WTC11 (cell line): ENCODE measurements around the gene METTL3.

Experiments
- ATF1 ChIP-seq: sonication (generic); formaldehyde crosslinking; IDR thresholded peaks from 2 replicates; pipeline ENCODE4 v1.8.1; 2023; ENCODE audit warnings: mild to moderate bottlenecking, moderate library complexity, missing genetic modification reagents
- ATF2 ChIP-seq: sonication (generic); formaldehyde crosslinking; IDR thresholded peaks from 2 replicates; pipeline ENCODE4 v1.8.1; 2022; ENCODE audit warnings: low read depth, missing genetic modification reagents, borderline replicate concordance
- CTCF ChIP-seq: fragments of 200-600 bp; IDR thresholded peaks from 2 replicates; pipeline ENCODE4 v1.8.0; 2022; ENCODE audit warnings: antibody characterized with exemption
- E2F4 ChIP-seq: sonication (generic); formaldehyde crosslinking; IDR thresholded peaks from 2 replicates; pipeline ENCODE4 v1.8.1; 2022; ENCODE audit warnings: low read depth, mild to moderate bottlenecking, moderate library complexity, missing genetic modification reagents, borderline replicate concordance
- SMAD4 ChIP-seq: sonication (generic); formaldehyde crosslinking; IDR thresholded peaks from 2 replicates; pipeline ENCODE4 v1.8.0; 2022; ENCODE audit warnings: mild to moderate bottlenecking, missing genetic modification reagents
- USF2 ChIP-seq: sonication (generic); formaldehyde crosslinking; IDR thresholded peaks from 2 replicates; pipeline ENCODE4 v1.8.1; 2023; ENCODE audit warnings: mild to moderate bottlenecking, missing genetic modification reagents, moderate library complexity
- ZNF423 ChIP-seq: fragments of 250-450 bp; sonication (Bioruptor Pico); IDR thresholded peaks from 2 replicates; pipeline ENCODE4 v2.1.2; 2022; ENCODE audit warnings: mild to moderate bottlenecking, moderate library complexity

- no peak for TF ChIP-seq E2F4 (CRISPR knock-in tag)
- no peak for TF ChIP-seq CTCF
- no peak for TF ChIP-seq SMAD4 (CRISPR knock-in tag)
- TF ChIP-seq ZNF423 (CRISPR knock-in tag): no peak
- TF ChIP-seq USF2 (CRISPR knock-in tag): no peak
- TF ChIP-seq ATF1: no peak
- no peak for TF ChIP-seq ATF2
These were observed 7.8 kb downstream of the METTL3 start for GRCh38 chr14:21503376-21503775.
